Germinal center (tissue), 1 donor: ENCODE data around the gene KCTD19.

Source experiments
- DNase-seq: peaks from one replicate; pipeline ENCODE4 v3.0.0; 2012; ENCODE audit warnings: mixed read lengths, low spot score

KCTD19 gene

DNA sequence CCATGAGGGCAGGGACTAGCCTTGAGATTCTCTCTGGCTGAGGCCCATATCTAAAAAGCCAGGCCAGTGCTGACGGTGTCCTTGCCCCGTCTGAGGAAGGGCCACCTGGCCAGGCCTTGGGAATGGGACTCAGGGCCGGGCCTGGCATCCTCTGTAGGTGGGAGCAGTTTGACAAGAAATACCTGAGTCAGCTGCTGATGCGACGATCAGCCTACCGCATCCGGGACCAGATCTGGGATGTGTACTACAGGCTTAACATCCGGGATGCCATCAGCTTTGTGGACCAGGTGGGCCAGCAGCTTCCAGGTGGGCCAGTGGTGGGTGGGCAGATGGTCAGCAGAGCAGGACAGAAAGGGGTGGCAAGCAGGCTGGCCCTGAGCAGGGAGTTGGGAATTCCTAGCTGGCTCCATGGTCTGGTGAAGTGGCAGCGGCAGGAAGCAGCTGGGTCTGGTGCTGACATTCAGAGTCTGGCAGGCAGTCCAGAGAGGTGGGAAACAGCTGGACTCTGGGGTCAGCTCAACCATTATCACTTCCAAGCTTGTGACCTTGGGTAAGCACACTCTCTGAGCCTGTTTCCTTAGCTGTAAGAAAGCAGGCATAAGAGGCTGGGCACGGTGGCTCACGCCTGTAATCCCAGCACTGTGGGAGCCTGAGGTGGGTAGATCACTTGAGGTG is 68.2 kb downstream of the KCTD19 start:
- no peak for DNase-seq

DNA sequence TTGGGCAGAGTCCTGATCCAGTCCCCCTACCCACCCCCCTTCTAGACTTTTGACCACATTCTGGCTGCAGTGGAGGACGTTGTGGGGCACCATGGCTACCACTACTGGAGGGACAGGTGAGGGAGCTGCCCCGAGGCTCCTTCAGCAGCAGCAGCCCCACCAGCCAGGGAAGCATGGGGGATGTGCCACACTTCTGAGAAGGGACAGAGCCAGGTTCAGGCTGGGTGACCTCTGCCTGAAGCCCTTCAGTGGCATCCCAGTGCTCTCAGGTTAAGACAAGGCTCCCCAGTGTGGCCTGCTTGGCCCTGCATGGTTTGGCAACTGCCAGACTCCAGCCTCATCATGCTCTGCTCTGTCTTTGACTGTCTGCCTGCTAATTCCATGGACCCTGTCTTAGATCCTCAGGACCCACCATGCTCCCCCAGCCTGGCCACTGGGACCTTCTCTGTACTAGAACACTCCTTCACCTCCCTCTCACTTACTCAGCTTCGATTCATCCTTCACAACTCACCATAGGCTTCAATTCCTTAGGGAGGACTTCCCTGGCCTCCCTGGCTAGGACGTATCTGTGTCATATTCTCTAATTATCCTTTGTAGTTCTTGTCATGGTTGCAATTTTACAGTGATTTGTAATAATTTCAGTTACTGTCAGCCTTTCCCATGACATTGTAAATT is 68.9 kb downstream of the KCTD19 start:
- DNase-seq, result no peak

DNA sequence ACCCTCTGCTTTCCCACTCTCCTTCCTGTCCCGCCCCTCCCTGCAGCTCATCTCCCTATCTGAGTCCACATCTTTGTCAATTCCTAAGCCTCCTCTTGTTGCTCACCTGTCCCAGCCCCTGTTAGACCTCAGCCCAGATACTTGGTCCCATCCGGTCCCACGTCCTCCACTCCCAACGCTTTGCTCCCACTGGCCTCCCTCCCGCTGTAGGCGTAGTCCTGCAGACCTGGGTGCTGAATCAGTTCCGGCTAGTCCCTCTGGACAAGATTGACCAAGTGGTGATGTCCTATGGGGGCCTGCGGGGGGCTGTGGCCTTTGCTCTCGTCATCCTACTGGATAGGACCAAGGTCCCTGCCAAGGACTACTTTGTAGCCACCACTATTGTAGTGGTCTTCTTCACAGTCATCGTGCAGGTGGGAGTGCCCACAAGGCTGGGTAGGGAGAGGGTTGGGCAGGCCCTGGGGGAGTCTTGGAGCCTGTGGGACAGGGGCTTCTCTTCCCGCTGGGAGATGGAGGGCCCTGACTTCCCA is 69.8 kb downstream of the KCTD19 start:
- DNase-seq, result no peak

DNA sequence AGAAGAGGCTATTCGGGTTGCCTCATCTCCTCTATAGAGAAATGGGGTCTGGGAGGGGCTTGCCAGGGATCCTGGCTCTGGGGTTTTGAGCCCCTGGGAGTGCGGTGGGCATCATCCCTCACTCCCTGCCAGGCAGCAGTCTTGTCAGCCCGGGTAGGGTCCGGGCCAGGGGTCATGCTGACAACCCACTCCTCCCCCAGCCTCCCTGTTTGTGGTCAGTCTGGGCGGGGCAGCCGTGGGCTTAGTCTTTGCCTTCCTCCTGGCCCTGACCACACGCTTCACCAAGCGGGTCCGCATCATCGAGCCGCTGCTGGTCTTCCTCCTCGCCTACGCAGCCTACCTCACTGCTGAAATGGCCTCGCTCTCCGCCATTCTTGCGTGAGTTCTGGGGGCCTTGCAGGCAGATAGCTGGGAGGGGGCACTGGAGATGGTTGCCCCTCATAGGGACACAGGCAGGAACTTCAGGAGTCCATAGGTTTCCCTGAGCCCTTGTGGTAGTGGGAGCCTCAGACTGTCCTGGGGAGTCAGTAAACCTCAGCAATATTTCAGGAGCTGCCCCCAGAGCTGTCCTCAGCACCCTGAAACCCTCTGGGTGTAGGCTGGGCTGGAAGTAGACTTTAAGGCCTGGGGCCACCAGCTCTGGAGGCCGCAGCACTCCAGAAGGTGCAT is 70.9 kb downstream of the KCTD19 start:
- DNase-seq, result no peak

DNA sequence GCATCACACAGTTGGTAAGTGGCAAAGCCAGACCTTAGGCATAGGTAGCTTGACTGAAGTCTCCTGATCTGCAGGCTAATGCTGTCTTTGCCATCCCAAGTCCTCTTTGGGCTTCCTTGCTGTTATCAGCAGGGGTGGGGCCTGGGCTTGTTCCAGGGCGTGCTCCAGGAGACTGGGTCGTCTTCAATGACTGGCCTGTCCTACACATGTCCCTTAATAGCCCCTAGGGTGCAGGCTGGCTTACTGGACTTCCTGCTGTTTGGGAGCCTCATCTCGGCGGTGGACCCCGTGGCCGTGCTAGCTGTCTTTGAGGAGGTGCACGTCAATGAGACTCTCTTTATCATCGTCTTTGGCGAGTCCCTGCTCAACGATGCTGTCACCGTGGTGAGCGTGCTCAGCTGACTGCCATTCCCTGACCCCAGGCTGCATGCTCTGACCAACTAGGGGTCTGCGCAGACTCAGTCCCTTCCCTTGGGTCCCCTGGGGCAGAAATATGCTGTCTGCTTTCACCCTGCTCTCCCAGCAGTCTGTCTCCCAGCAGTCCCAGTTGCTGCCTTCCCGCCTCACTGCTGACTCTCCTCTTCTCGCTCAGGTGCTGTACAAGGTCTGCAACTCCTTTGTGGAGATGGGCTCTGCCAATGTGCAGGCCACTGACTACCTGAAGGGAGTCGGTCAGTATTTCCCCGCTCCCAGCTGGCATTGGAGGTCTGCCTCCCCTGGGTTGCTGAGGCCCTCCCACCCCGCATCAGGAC is 71.6 kb downstream of the KCTD19 start:
- no peak for DNase-seq

DNA sequence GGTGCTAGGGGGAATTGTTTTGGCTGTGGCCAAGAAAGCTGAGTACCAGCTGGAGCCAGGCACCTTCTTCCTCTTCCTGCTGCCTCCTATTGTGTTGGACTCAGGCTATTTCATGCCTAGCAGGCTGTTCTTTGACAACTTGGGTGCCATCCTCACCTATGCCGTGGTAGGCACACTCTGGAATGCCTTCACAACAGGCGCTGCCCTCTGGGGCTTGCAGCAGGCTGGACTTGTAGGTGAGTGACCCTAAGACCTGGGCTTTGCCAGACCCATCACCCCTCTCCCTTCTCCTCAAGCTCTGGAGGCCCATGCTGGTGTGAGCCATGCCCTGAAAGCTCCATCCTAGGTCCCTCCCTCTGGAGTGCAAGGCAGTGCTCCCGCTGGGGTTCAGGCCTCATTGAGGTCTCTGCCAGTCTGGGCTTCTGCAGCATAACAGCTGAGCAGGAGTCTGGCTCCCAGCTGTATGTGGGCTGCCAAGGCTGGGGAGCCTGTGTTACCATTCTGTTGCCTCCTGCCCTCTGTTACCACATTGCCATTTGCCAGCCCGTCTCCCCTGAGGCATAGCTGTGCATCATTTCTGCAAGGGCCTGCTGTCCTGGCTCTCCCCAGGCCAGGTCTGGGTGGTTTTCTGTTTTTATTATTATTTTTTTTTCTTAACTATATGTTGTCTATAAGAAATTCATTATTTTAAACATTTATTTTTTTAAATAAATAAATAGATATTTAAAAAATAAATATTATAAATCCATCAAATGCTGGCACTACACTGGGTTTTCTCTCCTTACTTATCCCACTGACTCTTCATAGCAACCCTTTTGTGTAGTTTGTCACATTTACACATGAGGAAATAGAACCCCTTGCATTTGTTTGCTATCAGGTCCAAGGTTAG is 73.7 kb downstream of the KCTD19 start:
- DNase-seq, result no peak

DNA sequence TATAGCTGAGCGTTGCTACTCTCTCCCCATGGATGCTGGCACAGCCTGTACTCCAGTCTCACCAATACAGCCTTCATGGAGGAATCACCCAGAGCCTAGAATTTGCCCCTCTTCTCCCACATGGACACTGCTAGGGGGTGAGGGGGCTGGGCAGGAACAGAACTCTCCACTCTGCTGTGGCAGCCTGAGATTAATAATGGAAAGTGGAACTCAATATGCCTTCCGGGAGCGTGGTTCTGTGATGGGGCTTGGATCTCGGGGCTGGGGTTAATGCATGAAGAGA is 76.6 kb downstream of the KCTD19 start:
- no peak for DNase-seq

DNA sequence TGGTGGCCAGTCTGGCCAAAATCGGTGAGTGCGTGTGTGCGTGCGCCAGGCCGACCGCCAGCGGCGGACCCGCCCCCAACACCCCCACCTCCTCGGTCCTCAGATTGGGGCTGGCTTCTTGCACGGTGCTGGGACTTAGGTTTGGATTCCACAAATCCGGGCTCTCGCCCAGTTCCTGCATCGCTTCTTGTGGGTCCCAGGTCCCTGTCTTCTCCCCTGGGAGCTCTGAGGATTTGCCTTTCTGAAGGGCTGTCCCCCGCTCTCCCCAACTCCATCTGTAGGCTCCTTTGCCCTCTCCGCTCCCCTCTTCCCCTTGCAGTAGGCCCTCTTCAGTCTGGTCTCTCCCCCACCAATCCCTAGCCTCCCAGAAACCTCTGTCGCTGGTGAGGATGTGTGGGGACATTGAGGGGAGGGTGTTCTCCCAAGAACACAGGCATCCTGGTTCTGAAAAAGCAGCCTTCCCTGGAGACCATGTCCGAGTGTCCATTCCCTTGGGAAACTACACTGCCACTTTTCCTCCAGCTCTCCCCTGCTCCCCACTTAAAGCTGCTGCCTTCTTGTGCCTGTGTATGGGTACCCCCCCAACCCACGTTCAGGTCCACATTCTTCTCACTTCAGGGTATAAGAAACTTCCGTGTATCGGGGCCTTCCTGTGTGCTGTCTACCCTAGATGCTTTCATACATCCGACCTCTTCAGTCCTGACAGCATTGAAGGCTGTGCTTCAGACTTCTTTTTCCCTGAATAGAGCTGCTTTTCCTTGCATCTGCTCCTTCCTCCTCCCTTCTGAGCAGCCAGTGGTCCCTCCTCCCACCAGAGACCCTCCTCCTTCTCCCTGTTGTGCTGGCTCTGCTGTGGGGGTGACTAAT is 77.1 kb downstream of the KCTD19 start:
- no peak for DNase-seq

DNA sequence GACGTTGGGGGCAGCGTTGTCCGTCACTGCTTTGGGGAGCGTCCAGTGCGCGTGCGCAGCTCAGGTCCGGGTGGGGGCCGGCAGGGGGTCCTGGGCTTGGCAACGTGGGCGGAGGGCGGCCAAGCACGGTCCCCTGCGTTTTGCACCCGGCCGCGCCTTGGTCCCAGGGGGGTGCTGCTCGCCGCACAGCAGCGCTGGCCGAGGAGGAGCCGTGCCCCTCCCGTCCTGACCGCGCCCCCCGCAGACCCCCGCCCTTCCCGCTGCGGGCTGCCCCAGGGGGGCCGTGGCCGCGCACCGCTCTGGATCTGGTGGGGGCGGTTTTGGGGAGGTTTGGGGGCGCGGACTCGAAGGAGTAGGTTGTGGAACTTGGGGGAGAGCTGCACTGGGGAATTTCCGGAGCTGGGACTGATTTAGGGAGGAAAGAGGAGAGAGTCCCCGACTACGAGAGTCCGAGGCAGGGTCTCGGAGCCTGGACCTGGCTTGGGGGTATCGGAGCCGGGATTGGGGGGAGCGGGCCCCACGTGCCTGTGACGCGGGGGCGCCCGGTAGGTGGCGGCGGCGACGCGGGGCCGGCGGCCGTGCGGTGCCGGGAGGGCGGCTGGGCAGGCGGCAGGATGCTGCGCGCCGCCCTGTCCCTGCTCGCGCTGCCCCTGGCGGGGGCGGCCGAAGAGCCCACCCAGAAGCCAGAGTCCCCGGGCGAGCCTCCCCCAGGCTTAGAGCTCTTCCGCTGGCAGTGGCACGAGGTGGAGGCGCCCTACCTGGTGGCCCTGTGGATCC is 78.0 kb downstream of the KCTD19 start, which contains the start of gene SLC9A5:
Gene SLC9A5, plus strand, starts transcription at position 579 of the 777 bp plus-strand sequence. Its CDS starts 36 bp downstream, at position 615.
- peak; percentile 62 for DNase-seq

DNA sequence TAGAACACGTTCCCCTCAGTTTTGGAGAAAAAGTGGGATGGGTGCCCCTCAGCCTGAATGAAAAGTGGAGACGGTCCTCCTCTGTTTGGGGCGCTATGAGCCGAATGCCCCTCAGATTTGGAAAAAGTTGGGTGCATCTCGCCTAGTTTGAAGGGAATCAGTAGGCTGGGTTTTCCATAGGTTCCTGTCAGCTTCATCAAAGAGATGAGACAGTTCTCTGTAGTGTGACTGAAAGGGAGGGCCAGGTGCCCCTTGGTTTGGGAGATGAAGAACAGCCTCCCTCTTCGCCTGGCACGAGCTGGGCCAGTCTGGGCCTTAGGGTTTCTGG is 78.5 kb downstream of the KCTD19 start:
- no peak for DNase-seq

DNA sequence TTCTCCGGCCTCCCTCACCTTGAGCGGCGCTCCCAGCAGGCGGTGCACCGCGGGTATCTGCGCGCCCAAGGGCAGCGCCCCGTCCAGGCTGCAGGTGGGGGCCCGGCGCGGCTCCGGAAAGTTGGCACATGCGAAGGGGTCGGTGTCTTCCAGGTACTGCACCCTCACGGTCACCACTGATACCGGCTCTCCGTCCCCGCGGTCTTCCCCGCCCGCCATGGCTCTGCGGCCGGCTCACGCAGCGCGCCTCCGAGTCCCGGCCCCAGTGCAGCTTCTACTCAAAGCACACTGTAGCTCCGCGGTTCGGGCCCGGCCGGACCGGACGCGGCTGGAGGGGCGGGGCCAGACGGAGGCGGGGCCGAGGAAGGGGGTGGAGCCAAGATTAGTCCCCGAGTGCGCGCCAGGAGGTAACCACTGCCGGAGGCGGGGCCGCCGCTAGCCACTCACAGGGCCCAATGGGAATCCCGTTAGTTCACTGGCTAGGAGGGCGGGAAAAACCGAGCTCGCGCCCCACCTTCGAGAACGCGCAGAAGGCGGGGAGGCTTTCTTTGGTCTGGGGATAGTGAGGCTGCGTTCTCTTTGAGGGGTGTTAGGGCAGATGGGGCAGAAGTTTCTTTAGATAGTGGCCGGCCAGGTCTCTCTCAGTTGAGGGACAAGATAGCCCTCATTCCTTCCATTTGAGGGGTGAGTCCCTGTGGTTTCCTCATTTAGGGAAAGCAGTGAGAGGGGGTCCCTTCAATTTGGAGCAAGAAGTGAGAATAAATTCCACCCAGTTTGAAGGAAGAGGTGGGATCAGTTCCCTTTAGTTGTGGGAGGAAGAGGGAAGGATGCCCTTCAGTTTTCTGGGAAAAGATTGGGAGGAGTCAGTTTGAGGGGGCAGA is 79.1 kb downstream of the KCTD19 start, which contains the start of gene FHOD1:
Gene FHOD1, minus strand, starts transcription at position 290 of the 881 bp plus-strand sequence. Its CDS starts 71 bp downstream, at position 219.
- peak; percentile 96 for DNase-seq

DNA sequence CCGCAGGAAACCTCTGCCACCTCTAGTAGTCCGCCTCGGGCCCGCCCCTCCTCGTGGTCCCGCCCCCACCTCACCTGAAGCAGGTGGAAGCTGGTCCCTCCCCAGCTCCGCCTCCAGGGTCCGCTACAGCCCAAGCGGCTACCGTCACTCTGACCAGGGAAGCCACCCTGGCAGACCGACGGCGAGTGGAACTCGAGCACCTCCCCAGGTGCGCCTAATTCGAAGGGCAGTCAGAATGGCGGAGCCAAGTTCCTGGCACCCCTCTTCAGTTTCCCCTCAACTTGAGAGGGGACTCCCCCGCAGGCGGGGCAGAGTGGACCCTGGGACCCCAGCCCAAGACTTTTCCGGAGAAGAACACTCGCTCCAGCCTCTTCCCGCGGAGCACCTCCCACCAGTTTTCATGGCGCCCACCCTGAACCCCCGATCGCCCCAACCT is 79.8 kb downstream of the KCTD19 start:
- peak; percentile 51 for DNase-seq

DNA sequence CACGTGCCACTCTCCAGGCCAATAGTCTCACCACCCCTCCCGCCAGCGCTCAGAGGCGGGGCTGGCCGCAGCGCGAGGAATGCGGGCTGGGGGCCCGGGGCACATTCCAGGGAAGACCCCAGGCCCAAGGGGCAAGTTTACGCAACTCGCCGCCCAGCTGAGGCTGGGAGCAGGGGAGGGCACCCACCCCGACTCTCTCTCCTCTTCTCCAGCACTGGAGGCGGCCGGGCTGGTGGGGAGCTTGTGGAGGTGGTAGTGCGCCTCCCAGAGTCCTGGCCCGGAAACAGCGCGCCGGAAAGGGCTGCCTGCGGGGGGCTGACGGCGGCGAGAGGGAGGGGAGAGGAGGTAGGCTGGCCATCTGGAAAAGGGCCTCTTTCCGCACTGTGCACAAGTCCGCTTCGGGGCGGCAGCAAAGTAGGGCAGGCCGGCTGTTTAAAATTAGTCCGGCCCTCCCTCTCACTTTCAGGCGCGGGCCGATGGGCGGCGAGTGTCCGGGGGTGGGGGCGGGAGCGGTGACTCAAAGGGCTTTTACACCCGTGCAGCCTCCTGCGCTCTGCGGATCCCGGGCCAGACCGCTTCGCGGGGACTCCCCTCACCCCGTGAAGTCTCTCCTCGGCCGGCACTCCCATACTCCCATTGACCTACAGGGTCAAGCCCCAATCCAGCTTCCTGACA is 80.3 kb downstream of the KCTD19 start:
- peak; percentile 53 for DNase-seq

DNA sequence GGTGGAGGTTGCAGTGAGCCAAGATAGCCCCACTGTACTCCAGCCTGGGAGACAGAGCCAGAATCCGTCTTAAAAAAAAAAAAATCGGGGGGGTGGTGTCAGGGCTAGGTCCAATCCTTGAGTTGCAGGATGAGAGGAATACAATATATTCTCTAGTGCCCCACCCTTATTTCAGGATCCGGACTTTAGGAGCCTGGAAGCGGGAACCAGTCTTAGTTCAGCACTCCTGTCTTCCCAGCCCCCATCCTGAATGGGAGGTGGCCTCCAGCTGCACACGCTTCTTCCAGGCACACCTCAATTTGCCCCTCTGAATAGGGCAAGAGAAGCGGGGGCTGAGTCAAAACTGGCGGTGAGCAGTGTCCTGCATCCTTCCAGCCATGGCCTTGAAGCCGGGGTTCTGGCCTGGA is 80.9 kb downstream of the KCTD19 start:
- DNase-seq, result no peak

DNA sequence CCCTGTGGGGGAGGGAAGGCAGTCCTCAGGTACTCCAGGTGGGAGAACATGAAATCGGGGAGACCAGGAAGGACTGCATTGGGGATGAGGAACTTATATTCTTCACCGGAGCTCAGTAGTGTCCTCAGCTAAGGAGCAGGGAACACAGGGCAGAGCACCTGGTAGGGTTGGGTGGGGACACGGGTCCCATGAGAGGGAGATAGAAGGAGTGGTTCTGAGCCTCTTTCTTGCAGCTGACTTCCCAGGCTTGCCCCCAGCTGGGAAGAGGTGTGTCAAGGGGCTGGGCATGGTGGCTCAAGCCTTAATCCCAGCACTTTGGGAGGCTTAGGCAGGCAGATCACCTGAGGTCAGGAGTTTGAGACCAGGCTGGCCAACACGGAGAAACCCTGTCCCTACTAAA is 81.4 kb downstream of the KCTD19 start:
- DNase-seq, result no peak

DNA sequence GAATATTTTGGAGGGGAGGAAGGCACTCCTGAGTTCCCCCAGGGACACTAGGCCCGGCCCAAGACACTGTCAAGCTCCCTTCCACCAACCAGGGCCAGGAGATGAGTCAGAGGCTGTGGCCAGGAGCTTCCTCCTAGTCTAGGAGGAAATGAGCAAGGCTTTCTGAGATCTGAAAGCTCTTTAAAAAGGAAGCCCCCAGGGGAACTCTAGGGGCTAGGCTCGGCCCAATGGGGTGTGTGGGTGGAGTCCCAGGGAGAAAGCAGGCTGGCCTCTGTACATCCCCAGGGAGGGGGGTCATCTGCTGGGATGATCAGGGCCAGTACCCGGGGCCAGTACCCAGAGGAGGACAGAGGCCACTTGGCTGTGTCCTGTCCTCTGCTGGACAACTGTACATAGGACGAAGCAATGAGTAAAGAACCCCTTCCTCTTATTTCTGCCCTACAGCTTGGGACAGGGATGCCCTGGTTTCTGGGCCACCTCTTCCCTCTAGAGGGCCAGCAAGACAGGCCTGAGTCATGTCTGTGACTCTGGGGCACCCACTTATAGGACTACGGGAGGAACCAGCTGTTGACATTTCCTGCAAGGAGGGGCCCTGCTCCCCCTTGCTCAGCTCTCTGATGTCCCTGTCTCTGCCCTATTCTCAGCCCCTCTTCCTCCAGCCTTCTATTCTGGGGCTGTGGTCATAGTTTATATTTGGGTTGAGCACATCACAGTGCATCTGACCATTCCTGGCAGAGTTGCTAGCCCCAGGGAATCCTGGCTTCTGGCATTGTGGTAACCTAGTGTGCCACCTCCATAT is 82.0 kb downstream of the KCTD19 start:
- DNase-seq, result peak; percentile 85

DNA sequence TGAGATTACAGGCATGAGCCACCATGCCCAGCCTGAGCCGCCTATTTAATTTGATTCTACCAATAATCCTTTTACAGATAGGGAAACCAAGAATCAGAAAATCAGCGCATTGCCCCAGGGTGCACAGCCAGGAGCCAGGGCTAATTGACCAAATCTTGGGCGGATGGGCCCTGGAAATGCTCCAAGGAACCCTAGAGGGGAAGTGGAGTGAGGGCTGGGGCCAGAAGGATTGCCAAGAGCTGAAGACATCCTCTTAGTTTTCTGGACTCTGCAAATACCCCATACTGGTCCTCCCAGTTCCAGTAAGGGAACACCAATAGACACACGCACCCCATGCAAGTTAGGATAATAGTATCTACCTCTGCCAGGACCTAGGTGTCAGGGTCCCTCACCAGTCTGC is 83.1 kb downstream of the KCTD19 start:
- no peak for DNase-seq
